ENCODE measurements around the gene PTPRQ.

Gene PTPRQ

GRCh38 chr12:80617733-80618132, 173.7 kb downstream of the PTPRQ start:
- no peak for DNase-seq (ENCODE audit: low read depth)
- TF ChIP-seq POLR2A (IDR thresholded peaks at IDR 0.05; ENCODE audit: extremely low read depth, insufficient read length), result no peak
- no peak for TF ChIP-seq MAX (IDR thresholded peaks at IDR 0.05; ENCODE audit: low read depth, low read length)
- no peak for TF ChIP-seq MYC (IDR thresholded peaks at IDR 0.05; ENCODE audit: low read depth, low read length)
- TF ChIP-seq CTCF (IDR thresholded peaks at IDR 0.05; ENCODE audit: low read depth, low read length), result no peak
- no peak overlapping the region for H3K4me3 ChIP-seq (ENCODE audit: low read depth, low read length)

GRCh38 chr12:80620281-80620680, 176.2 kb downstream of the PTPRQ start:
- TF ChIP-seq MYC (IDR thresholded peaks at IDR 0.05; ENCODE audit: low read depth, low read length) (no peak), POLR2A (IDR thresholded peaks at IDR 0.05; ENCODE audit: extremely low read depth, insufficient read length) (no peak), MAX (IDR thresholded peaks at IDR 0.05; ENCODE audit: low read depth, low read length) (no peak)
- DNase-seq (ENCODE audit: low read depth), result no peak
- H3K4me3 ChIP-seq (ENCODE audit: low read depth, low read length), result no peak overlapping the region

GRCh38 chr12:80622271-80622670, 178.2 kb downstream of the PTPRQ start:
- peak; percentile 18 for DNase-seq (ENCODE audit: low read depth)
- TF ChIP-seq MYC (IDR thresholded peaks at IDR 0.05; ENCODE audit: low read depth, low read length) (no peak), MAX (IDR thresholded peaks at IDR 0.05; ENCODE audit: low read depth, low read length) (no peak), CTCF (IDR thresholded peaks at IDR 0.05; ENCODE audit: low read depth, low read length) (peak; percentile 27), POLR2A (IDR thresholded peaks at IDR 0.05; ENCODE audit: extremely low read depth, insufficient read length) (no peak)
- no peak overlapping the region for H3K4me3 ChIP-seq (ENCODE audit: low read depth, low read length)

- no peak for TF ChIP-seq CTCF (IDR thresholded peaks at IDR 0.05; ENCODE audit: low read depth, low read length)
- no peak for TF ChIP-seq MYC (IDR thresholded peaks at IDR 0.05; ENCODE audit: low read depth, low read length)
- TF ChIP-seq POLR2A (IDR thresholded peaks at IDR 0.05; ENCODE audit: extremely low read depth, insufficient read length), result no peak
- no peak for TF ChIP-seq MAX (IDR thresholded peaks at IDR 0.05; ENCODE audit: low read depth, low read length)
- no peak for DNase-seq (ENCODE audit: low read depth)
- no peak overlapping the region for H3K4me3 ChIP-seq (ENCODE audit: low read depth, low read length)
Measured at GRCh38 chr12:80625051-80625450, 181.0 kb downstream of the PTPRQ start.

GRCh38 chr12:80625901-80626300, 181.9 kb downstream of the PTPRQ start:
- no peak overlapping the region for H3K4me3 ChIP-seq (ENCODE audit: low read depth, low read length)
- no peak for TF ChIP-seq MAX (IDR thresholded peaks at IDR 0.05; ENCODE audit: low read depth, low read length)
- no peak for TF ChIP-seq CTCF (IDR thresholded peaks at IDR 0.05; ENCODE audit: low read depth, low read length)
- TF ChIP-seq MYC (IDR thresholded peaks at IDR 0.05; ENCODE audit: low read depth, low read length), result no peak
- TF ChIP-seq POLR2A (IDR thresholded peaks at IDR 0.05; ENCODE audit: extremely low read depth, insufficient read length), result no peak
- no peak for DNase-seq (ENCODE audit: low read depth)

GRCh38 chr12:80627782-80628181, 183.7 kb downstream of the PTPRQ start:
- no peak for TF ChIP-seq MAX (IDR thresholded peaks at IDR 0.05; ENCODE audit: low read depth, low read length)
- no peak for TF ChIP-seq MYC (IDR thresholded peaks at IDR 0.05; ENCODE audit: low read depth, low read length)
- no peak for TF ChIP-seq CTCF (IDR thresholded peaks at IDR 0.05; ENCODE audit: low read depth, low read length)
- no peak for TF ChIP-seq POLR2A (IDR thresholded peaks at IDR 0.05; ENCODE audit: extremely low read depth, insufficient read length)
- no peak overlapping the region for H3K4me3 ChIP-seq (ENCODE audit: low read depth, low read length)
- DNase-seq (ENCODE audit: low read depth), result no peak
